Endodermal cell (in vitro differentiated cells): Measurements from ENCODE around the gene DDX39A. TPM values are rescaled to one million over a fixed set of nuclear protein-coding genes. Genes with fewer than 3 reads are reported as not detected.
A peak's percentile ranks its signal among the peaks of the same experiment; 100 is the strongest.

Experiments used
- DNase-seq: peaks from one replicate; pipeline ENCODE4 v3.0.0-alpha.2; 2017
- H3K27ac ChIP-seq: 2 replicates; pipeline ENCODE4 v1.5.1; 2013; ENCODE audit warnings: mild to moderate bottlenecking, low read depth, low read length, moderate library complexity
- H3K27me3 ChIP-seq: 2 replicates; pipeline ENCODE4 v1.6.1; 2013; ENCODE audit warnings: mild to moderate bottlenecking, low read length, moderate library complexity; ENCODE audit not compliant: insufficient read depth, control insufficient read depth, poor library complexity, severe bottlenecking
- H3K36me3 ChIP-seq: 2 replicates; pipeline ENCODE4 v1.7.0; 2013; ENCODE audit warnings: mild to moderate bottlenecking, low read length, moderate library complexity; ENCODE audit not compliant: control insufficient read depth, insufficient read depth
- H3K4me1 ChIP-seq: one replicate; pipeline ENCODE4 v1.7.0; 2013; ENCODE audit warnings: low read length; ENCODE audit not compliant: control insufficient read depth, insufficient read depth
- H3K4me3 ChIP-seq: 2 replicates; pipeline ENCODE4 v1.5.1; 2013; ENCODE audit warnings: mild to moderate bottlenecking, low read length, moderate library complexity
- H3K9ac ChIP-seq: 2 replicates; pipeline ENCODE4 v1.6.1; 2013; ENCODE audit warnings: mild to moderate bottlenecking, low read length, moderate library complexity; ENCODE audit not compliant: poor library complexity, severe bottlenecking; ENCODE audit errors: extremely low read depth
- H3K9me3 ChIP-seq: 2 replicates; pipeline ENCODE4 v1.6.1; 2013; ENCODE audit warnings: mild to moderate bottlenecking, low read length, moderate library complexity; ENCODE audit not compliant: control insufficient read depth
- H3K27ac Mint-ChIP-seq: 2 replicates; pipeline ENCODE4 v1.8.0; 2020; ENCODE audit warnings: mixed read lengths
- H3K27me3 Mint-ChIP-seq: 2 replicates; pipeline ENCODE4 v1.8.0; 2021; ENCODE audit warnings: mild to moderate bottlenecking, mixed read lengths; ENCODE audit not compliant: insufficient read depth
- H3K36me3 Mint-ChIP-seq: 2 replicates; pipeline ENCODE4 v1.8.0; 2020; ENCODE audit warnings: low read depth, mixed read lengths
- H3K4me1 Mint-ChIP-seq: 2 replicates; pipeline ENCODE4 v1.8.0; 2020; ENCODE audit warnings: mixed read lengths
- H3K4me3 Mint-ChIP-seq: 2 replicates; pipeline ENCODE4 v1.8.0; 2020; ENCODE audit warnings: mild to moderate bottlenecking, moderate library complexity, mixed read lengths
- H3K9me3 Mint-ChIP-seq: 2 replicates; pipeline ENCODE4 v1.8.0; 2020; ENCODE audit warnings: mild to moderate bottlenecking, mixed read lengths
- CTCF ChIP-seq: fragments of 200-600 bp; sonication (generic); conservative IDR thresholded peaks from 2 replicates; pipeline ENCODE4 v1.5.0; 2021; ENCODE audit warnings: antibody characterized with exemption, mild to moderate bottlenecking
- WGBS, 2 experiments: methylation state at CpG; one replicate each; pipeline versions ENCODE4 v1.1.5 to v1.1.7; 2013; ENCODE audit warnings: missing lambda C conversion rate in 2 of 2, mixed read lengths in 1 of 2; ENCODE audit not compliant: insufficient coverage in 1 of 2, insufficient read length in 1 of 2; 5-methylcytosine and 5-hydroxymethylcytosine counted together
- total RNA-seq, 2 donors: library from RNA; stranded (reverse); fragmentation: NEBNext Ultra II Directional in 1 of 2; extraction: Animal tissue kit (Norgen Biotek cat#: 25700) in 1 of 2; gene quantifications; 2 replicates in 1 of 2; 3 replicates in 1 of 2; pipeline ENCODE4 v1.2.1, GENCODE V29; 2021

Gene DDX39A
- total RNA-seq, 2 donors from 2014 or later: 82.5 to 86.1 TPM

GRCh38 chr19:14379294-14380065, 39.7 kb downstream of the DDX39A start:
- H3K9me3 Mint-ChIP-seq: no peaks in the 10 kb centered on the region

GRCh38 chr19:14378890-14379289, 40.3 kb downstream of the DDX39A start:
- 66 to 76% methylated on average over 4 of the region's 4 CpGs for WGBS, 2 experiments
- no peak for TF ChIP-seq CTCF
- Mint-ChIP-seq H3K27me3 (no peaks in the 10 kb centered on the region), H3K9me3 (no peaks in the 10 kb centered on the region), H3K4me1 (peaks cover 5% of the 10 kb centered on the region), H3K36me3 (no peaks in the 10 kb centered on the region), H3K4me3 (no peak overlapping the region), H3K27ac (no peak overlapping the region)
- Histone ChIP-seq H3K4me3 (no peak overlapping the region), H3K27ac (peak overlapping the region; percentile 21), H3K36me3 (no peaks in the 10 kb centered on the region), H3K27me3 (no peaks in the 10 kb centered on the region), H3K9me3 (no peaks in the 10 kb centered on the region), H3K4me1 (no peaks in the 10 kb centered on the region), H3K9ac (no peak overlapping the region)
- no peak for DNase-seq

More at GRCh38 chr19:14379294-14380065, 39.7 kb downstream of the DDX39A start:
- no peak overlapping the region for H3K9ac ChIP-seq
- no peak for DNase-seq
- no peaks in the 10 kb centered on the region for H3K36me3 ChIP-seq
- H3K4me1 ChIP-seq: no peaks in the 10 kb centered on the region
- H3K4me3 ChIP-seq: no peak overlapping the region
- H3K4me3 Mint-ChIP-seq: no peak overlapping the region
- no peaks in the 10 kb centered on the region for H3K27me3 ChIP-seq
- TF ChIP-seq CTCF: no peak
- no peaks in the 10 kb centered on the region for H3K36me3 Mint-ChIP-seq
- H3K27ac ChIP-seq: peak overlapping the region; percentile 21
- no peak overlapping the region for H3K27ac Mint-ChIP-seq
- no peaks in the 10 kb centered on the region for H3K27me3 Mint-ChIP-seq
- WGBS, 2 experiments: 72 to 87% methylated on average over 4 to 8 of the region's 9 CpGs
- no peaks in the 10 kb centered on the region for H3K9me3 ChIP-seq
- H3K4me1 Mint-ChIP-seq: peaks cover 5% of the 10 kb centered on the region

- no peak for DNase-seq
- no peaks in the 10 kb centered on the region for H3K4me1 ChIP-seq
- Mint-ChIP-seq H3K4me1 (peaks cover 6% of the 10 kb centered on the region), H3K9me3 (no peaks in the 10 kb centered on the region), H3K36me3 (no peaks in the 10 kb centered on the region), H3K4me3 (no peak overlapping the region), H3K27me3 (no peaks in the 10 kb centered on the region), H3K27ac (no peak overlapping the region)
- H3K4me3 ChIP-seq: no peak overlapping the region
- H3K27ac ChIP-seq: no peak overlapping the region
- WGBS, 2 experiments: 73 to 77% methylated on average over 2 to 11 of the region's 13 CpGs
- no peak overlapping the region for H3K9ac ChIP-seq
- H3K9me3 ChIP-seq: no peaks in the 10 kb centered on the region
- no peaks in the 10 kb centered on the region for H3K36me3 ChIP-seq
- no peak for TF ChIP-seq CTCF
- no peaks in the 10 kb centered on the region for H3K27me3 ChIP-seq
These were observed 41.2 kb downstream of the DDX39A start for GRCh38 chr19:14377883-14378328.
